GM18502 (cell line): ENCODE data around the gene EMID1.

Source experiments
- ATAC-seq: cut with Tn5 transposase; IDR thresholded peaks from one replicate; pipeline ENCODE4 v1.9.1; 2021; ENCODE audit warnings: mild to moderate bottlenecking; ENCODE audit not compliant: unreplicated experiment, poor library complexity

The EMID1 gene

GRCh38 chr22:29256606-29257325 lies 51.1 kb downstream of the EMID1 start:
- no peak for ATAC-seq

GRCh38 chr22:29257751-29258181 lies 52.1 kb downstream of the EMID1 start:
- ATAC-seq, result no peak

- ATAC-seq, result no peak
Measured at GRCh38 chr22:29258407-29259252, 52.9 kb downstream of the EMID1 start.

GRCh38 chr22:29259253-29259899 lies 53.7 kb downstream of the EMID1 start:
- no peak for ATAC-seq

GRCh38 chr22:29260031-29260560 lies 54.4 kb downstream of the EMID1 start:
- ATAC-seq, result no peak

GRCh38 chr22:29260601-29261315 lies 55.1 kb downstream of the EMID1 start:
- ATAC-seq, result no peak

GRCh38 chr22:29263791-29264276 lies 58.1 kb downstream of the EMID1 start:
- ATAC-seq, result no peak

GRCh38 chr22:29265305-29265704 lies 59.6 kb downstream of the EMID1 start:
- no peak for ATAC-seq

GRCh38 chr22:29265929-29266328 lies 60.2 kb downstream of the EMID1 start:
- no peak for ATAC-seq

- no peak for ATAC-seq
Measured at GRCh38 chr22:29266564-29267461, 61.1 kb downstream of the EMID1 start.

GRCh38 chr22:29267462-29267857 lies 61.8 kb downstream of the EMID1 start:
- ATAC-seq, result no peak

- peak; percentile 74 for ATAC-seq
Measured at GRCh38 chr22:29267858-29268510, 62.3 kb downstream of the EMID1 start, which contains the start of the genes EWSR1 and RHBDD3. TSS of gene EWSR1 (plus strand) at chr22:29268268. CDS start at chr22:29268337, 69 bp downstream. TSS of gene RHBDD3 (minus strand) at chr22:29267981. CDS start at chr22:29265626, 2,355 bp downstream.

GRCh38 chr22:29268511-29269229 lies 63.0 kb downstream of the EMID1 start:
- ATAC-seq, result peak; percentile 29

GRCh38 chr22:29269230-29269604 lies 63.5 kb downstream of the EMID1 start:
- ATAC-seq, result no peak

- ATAC-seq, result no peak
Measured at GRCh38 chr22:29269731-29270474, 64.2 kb downstream of the EMID1 start.

- ATAC-seq, result no peak
Measured at GRCh38 chr22:29270475-29271271, 65.0 kb downstream of the EMID1 start.
